Ramos (cell line): ENCODE data around the gene TIAM2.
"Not testable (repeated sequence)": the region's sequence is repeated elsewhere in the genome, so short reads cannot be mapped to it uniquely, and the experiment has no call there.

Experiments
- in situ Hi-C: fragments of 300-500 bp; cut with MboI; formaldehyde crosslinking; loops from one replicate; pipeline ENCODE4 v1.14.3; 2022; ENCODE audit warnings: low sequenced_read_pairs; ENCODE audit not compliant: unreplicated experiment

TIAM2 gene

DNA sequence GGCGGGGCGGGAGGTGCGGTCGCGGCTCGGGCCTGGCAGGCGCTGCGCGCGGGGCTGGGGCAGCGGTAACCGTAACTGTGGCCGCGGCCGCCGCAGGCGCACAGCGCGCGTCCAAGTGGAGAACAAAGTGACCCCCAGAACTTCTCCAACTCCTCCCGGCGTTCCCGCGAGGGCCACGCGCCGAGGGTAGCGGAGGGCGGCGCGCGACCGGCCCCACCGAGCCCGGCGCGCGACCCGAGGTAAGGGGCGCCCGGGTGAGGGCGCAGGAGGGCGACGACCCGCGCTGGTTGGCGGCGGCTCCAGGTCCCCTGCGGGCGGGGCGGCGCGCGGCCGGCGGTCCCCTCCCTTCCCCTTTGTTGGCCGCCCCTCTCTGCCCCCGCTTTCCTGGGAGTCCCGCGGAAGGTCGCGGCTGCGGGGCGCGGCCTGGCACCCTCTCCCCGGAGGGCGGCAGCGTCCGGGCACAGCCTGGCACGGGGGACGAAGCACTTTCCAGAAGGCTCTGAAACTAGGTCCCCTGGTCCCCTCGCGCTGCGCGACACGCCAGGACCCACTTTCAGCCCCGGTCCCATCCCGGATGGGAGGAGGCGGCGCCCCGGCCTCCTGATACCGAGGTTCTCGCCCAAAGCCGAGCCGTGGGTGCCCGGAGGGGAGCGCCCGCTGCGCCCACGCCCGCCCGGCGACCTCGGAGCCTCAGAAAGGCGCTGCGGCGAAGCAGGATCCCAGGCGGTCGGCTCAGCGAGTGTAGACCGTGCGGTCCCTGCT, at the start of gene TIAM2:
TIAM2 (plus strand) TSS at position 62 of the 762 bp plus-strand sequence. CDS start 133,909 bp downstream, outside the sequence.
- in situ Hi-C loops, result no loop called here

DNA sequence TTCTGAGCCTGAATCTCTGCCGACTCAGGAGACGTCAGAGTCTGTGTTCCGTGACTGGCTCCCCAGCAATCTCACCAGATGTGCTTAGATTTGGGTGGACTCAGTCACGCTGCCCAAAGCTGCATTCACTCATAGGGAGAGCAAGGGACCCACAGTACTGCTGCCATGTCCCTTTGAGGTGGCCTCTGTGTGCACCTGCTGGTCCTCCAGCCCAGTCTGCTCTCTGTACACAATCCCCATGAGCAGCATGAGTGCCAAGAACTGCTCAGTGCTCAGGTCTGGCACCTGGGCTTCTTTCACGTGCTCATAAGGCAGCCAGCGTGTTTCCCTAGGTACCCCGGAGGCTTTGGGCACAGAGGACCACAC, 44.2 kb upstream of the TIAM2 start:
- in situ Hi-C loops, result no loop called here

DNA sequence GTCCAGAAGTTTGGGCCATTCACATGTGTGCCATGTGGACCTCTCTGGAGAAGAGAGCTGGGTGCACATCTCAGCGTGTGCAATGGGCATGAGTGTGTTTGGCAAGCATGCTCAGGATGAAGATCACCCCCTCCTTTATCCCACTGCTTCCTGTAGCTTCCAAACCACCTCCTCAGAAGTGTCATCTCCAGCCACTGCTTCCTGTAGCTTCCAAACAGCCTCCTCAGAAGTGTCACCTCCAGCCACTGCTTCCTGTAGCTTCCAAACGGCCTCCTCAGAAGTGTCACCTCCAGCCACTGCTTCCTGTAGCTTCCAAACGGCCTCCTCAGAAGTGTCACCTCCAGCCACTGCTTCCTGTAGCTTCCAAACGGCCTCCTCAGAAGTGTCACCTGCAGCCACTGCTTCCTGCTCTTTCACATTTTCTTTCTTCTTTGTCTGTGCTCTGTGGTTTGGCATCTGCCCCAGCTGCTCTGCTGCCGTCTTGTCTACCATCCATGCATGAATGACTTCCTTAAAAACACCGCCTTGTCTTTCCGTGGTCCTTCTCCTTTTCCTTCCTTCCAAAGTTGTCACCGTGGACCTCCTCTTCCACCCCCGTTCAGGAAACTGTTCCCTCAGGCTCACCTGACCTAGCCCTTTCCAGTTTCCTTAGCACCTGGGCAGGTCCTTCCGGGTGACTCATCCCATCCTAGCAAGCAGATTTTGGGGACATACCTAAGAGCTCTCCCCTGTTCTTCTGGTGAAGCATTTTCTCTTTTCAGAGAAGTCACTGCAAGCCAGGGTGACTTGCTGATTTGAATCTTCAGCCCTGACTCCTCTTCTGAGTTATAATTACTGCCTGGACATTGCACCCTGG, 43.5 kb upstream of the TIAM2 start:
- in situ Hi-C loops, result no loop called here

DNA sequence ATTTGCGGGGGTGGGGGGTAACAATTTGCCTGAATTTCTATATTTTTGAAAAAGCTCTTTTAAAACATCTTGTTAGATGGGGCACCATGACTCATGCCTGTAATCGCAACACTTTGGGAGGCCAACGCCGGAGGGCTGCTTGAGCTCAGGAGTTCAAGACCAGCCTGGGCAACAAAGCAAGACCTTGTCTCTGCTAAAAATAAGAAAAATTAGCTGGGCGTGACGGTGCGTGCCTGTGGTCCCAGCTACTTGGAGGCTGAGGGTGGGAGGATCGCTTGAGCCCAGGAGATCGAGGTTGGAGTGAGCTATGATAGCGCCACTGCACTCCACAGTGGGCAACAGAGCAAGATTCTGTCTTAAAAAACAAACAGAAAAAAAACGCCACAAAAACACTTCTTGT, 41.5 kb upstream of the TIAM2 start:
- in situ Hi-C loops, result no loop called here

DNA sequence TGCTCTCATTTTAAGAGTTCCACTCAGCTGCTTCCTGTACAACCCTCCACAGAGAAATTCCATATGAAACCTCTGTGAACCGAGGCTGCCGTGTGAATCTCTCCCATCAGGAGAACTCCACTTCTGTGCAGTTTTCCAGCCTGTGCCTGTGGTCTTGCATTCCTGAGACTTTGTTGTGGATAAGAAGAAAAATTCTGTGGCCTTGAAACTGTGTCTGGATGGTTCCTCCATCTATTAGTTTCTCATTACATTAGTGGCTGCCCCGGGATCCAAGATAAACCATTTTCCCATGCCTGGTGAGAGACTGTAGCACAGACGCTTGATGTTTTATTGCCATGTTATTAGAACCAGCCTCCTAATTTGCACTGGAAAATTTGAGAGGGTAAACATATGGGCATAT, 40.8 kb upstream of the TIAM2 start:
- in situ Hi-C loops, result no loop called here

DNA sequence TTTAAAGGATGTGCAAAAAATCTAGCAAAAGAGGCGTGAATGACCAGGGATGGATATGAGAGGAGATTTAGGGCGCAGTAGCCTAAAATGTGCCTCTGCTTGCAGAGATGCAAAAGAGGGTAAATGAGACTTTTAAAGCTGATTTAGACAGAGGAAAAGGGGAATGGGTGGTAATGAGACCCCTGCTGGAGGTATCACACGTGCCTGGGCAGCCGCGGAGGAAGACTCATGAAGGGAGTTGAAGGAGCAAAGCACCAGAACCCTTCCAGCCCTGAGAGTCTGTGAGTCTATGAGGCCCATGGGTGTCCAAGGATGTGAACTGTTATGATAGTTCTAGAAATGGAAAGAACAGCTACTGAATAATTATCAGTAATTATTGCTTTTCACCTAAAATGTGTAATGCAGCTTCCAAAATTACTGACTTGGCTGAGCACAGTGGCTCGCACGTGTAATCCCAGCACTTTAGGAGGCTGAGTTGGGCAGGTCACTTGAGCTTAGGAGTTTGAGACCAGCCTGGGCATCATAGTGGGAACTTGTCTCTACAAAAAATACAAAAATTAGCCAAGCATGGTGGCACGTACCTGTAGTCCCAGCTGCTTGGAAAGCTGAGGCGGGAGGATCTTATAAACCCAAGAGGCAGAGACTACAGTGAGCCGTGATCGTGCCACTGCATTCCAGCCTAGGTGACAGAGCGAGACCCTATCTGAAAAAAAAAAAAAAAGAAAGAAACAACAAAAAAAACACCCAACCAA, 38.2 kb upstream of the TIAM2 start:
- in situ Hi-C loops, result no loop called here

DNA sequence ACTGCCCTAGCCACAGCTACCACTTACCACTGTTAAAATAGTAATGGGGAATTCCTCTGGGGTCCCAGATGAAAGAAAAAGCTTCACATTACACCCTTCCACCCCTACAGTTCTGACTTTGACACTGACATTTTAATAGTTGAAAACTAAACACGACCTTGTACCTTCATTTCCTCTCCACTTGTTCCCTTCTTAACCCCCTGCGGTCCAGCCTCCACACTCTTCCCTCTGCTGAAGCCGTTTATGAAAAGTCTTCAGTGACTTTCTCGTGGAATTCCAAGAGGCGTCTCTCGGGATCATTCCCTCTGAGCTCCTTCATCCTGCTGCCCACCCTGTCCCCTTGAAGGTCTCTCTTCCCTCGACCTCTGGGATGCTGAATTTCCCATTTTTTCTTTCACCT, 36.6 kb upstream of the TIAM2 start:
- in situ Hi-C loops, result no loop called here

DNA sequence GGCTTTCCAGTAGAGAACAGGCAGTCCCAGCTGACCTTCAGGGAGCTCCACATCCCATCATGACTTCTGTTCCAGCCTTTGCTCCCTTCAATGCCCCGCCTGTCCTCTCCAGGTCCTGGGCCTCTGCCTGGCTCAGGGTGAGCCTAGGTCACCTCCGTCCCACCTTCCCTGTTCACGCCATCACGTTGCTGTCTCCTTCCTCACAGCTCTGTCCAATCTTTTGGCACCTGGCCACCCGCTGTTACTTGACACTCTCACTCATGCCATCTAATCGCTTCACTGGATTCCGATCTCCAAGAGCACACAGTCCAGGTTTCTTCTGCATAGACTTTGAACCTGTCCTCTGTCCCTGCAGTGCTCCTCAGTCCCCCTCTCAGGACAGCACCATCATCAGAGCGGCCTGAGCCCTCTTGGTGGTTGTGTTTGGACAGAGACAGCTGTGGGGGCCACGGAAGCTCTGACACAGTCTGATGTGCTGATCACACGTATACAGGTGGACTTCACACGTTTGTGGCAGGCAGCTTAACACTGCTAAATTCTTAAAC, 34.7 kb upstream of the TIAM2 start:
- in situ Hi-C loops, result no loop called here

DNA sequence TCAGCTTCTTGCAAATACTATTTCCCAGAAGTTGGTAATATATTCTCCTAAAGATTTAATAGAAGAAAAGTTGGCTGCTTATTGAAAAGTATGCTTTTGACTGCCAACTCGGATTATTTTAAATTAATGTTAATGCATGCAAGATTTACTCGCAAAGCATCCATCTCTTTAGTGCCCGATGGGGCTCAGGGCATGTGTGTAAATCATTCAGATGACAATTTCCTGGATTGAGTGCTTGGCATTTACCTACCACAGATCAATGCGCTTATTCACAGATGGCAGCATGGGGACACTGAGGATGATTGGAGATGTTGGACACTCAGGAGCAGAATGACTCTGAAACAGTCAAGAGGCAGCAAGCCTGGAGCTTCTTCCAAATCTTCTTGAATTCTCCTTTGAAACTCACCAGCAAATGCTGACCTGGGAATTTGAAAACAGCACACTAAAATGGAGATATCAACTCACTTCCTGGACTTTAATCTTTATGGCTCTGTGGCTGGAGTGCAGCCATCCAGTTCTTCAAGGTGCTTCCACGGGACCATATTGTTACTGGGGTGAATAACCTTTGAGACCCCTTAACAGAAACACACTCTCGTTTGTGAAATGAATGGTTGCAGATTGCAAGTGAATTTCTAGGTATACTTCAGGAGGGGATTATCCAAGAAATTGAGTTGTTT, 34.1 kb upstream of the TIAM2 start:
- in situ Hi-C loops, result no loop called here

DNA sequence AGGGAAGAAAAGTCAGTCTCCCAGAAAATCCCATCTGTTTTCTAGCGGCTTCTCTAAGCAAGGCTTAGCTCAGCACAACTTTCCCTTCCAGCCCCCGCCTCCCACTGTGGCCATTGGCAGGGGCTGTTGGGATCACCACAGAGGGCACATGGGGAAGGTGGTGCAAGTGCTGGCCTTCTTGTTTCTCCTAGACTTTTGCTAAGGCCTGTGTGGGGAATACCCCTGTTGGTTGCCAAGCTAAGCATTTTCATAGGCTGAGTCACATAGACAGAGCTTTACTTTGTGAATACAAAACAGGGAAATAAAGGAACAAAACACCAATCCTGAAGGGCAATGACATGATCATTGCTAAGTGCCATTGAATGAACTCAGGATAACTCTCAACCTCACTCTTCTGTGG, 32.4 kb upstream of the TIAM2 start:
- in situ Hi-C loops, result no loop called here

DNA sequence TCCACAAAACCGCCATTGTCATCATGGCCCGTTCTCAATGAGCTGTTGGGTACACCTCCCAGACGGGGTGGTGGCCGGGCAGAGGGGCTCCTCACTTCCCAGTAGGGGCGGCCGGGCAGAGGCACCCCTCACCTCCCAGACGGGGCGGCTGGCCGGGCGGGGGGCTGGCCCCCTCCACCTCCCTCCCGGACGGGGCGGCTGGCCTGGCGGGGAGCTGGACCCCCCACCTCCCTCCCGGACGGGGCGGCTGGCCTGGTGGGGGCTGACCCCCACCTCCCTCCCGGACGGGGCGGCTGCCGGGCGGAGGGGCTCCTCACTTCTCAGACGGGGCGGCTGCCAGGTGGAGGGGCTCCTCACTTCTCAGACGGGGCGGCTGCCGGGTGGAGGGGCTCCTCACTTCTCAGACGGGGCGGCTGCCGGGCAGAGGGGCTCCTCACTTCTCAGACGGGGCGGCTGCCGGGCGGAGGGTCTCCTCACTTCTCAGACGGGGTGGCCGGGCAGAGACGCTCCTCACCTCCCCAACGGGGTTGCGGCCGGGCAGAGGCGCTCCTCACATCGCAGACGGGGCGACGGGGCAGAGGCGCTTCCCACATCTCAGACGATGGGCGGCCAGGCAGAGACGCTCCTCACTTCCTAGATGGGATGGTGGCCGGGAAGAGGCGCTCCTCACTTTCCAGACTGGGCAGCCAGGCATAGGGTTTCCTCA, 28.9 kb upstream of the TIAM2 start:
- in situ Hi-C loops, result not testable (repeated sequence)

DNA sequence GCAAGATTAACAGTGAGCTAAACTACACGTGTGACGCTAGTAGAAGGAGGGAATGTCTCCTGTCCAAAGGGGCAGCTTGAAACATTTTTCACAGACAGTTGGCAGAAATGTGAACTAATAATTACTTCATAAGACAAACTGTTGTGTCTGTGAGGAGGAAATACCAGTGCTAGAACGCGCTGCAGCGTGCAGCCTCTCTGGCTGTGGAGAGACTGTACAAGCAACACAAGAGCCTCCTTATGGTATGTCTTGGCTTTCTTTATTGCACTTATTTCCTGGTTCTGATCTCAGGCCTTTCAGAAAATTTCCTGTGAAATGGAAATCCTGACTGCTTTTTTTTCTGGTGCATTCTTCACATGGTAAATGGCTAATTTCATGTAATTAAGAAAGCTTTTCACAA, 25.3 kb upstream of the TIAM2 start:
- in situ Hi-C loops, result no loop called here

DNA sequence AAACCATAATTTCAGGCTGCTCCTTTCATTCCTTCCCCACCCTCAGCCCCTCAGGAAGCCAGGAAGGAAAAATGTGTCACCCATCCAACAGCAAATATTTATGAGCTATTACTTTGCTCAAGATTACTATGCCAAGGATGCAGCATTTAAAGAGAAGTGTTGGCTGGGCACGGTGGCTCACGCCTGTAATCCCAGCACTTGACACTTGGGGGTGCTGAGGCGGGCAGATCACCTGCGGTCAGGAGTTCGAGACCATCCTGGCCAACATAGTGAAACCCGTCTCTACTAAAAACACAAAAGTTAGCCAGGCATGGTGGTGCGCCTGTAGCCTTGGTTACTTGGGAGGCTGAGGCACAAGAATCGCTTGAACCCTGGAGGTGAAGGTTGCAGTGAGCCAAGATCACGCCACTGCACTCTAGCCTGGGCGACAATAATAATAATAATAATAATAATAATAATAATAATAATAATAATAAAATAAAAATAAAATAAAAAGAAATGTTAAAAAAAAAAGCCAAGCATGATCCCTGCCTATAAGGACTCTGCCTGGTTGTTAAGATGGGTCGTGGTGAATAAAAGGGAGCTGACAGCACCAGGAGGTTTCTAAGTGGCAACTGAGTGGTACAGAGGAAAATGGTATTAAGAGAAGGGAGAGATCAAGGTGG, 20.5 kb upstream of the TIAM2 start:
- in situ Hi-C loops, result no loop called here

DNA sequence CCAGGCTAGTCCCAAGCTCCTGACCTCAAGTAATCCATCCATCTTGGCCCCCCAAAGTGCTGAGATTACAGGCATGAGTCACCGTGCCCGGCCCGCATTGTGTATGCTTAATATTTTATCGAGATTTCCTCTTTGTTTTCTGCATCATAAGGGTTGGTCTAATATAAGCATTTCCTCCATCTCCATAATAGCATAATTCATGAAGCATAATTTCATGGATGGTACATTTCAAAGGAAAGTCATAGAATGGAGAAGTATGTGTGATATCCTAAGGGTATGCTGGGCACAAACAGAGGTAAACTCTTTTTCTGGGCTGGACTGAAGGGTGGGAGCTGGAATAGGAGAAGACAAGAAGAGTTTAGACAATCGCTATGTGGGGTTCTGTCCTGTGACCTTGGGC, 17.5 kb upstream of the TIAM2 start:
- in situ Hi-C loops, result no loop called here

DNA sequence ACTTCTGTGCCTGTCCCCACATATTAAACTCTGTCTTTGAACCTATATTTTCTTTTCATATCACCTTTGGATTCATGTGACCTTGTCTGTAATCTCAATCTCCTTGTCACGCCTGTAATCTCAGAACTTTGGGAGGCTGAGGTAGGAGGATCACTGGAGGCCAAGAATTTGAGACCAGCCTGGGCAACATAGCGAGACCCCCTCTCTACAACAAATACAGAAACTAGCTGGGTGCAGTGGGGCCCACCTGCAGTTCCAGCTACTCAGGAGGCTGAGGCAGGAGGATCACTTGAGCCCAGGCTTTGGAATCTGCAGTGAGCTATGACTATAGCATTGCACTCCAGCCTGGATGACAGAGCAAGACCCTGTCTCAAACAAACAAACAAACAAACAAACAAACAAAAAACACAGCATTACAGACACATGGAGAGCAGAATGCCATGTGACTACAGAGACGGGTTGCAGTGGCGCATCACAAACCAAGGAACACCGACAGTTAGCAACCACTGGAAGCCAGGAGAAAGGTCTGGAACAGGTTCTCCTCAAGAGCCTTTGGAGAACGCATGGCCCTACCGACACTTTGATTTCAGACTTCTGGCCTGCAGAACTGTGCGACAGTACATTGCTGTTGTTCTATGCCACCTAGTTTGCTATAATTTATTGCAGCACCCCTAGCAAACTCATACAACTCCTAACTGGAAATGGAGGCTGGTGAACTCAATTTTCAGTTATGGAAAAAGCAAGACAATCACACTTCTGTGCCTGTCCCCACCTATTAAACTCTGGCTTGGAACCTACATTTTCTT, 14.6 kb upstream of the TIAM2 start:
- in situ Hi-C loops, result no loop called here

DNA sequence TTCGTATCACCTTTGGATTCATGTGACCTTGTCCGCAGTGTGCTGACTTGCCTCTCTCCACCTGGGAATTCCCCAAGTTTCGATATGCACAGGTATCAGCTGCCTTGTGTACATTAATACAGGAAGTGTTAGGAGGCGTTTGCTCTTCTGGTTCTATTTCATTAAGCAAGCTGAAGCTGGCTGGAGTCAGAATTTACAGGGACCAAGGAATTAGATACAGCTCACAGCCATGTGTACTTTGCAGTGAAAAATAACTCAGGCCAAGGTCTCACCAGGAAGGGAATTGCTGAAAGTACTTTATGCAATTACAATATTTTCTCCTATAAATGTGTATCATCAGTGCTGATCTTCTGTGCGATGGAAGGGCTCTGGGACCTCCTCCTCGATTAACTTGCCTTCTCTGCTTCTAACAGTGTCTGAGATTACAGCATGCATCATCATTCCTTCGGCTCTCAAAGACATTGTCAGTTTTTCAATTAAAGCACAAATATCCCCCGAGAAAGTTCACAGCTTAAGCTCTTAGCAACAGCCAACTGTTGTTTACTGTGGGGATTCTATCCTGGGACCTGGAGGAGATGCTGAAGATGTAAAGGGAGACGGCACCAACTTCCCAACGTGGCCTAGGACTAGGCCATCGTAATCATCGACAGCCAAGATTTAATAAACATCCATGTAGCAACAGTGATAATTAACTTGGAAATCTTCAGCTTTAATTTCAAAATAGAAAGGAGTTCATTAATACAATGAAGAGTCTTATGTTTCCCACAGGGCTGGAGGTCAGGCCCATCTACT, 13.8 kb upstream of the TIAM2 start:
- in situ Hi-C loops, result no loop called here

DNA sequence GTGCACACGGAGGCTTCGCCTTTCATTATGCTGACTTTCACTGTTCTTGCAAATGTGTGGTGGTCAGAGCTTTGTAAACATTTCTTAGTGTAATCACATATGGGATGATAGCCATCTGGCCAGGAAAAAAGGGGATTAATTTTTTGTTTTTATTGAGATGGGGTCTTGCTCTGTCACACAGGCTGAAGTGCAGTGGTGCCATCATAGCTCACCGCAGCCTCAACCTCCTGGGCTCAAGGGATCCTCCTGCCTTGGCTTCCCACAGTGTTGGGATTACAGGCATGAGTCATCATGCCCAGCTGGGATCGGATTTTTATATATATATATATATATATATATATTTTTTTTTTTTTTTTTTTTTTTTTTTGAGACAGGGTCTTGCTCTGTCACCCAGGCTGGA, 11.0 kb upstream of the TIAM2 start:
- in situ Hi-C loops, result no loop called here
